Muscle of leg (tissue), 11 donors: ENCODE results near the gene SIRT2. TPM values are rescaled to one million over a fixed set of nuclear protein-coding genes. Genes with fewer than 3 reads are reported as not detected.

Source experiments
- DNase-seq: peaks from one replicate; pipeline ENCODE4 v3.0.0; 2013
- H3K27ac ChIP-seq: one replicate; pipeline ENCODE4 v1.5.1; 2013; ENCODE audit warnings: mild to moderate bottlenecking, low read length, control low read depth
- H3K27me3 ChIP-seq: one replicate; pipeline ENCODE4 v1.6.1; 2013; ENCODE audit warnings: low read length; ENCODE audit not compliant: control insufficient read depth, insufficient read depth
- H3K36me3 ChIP-seq: one replicate; pipeline ENCODE4 v1.6.1; 2013; ENCODE audit warnings: low read length; ENCODE audit not compliant: control insufficient read depth, insufficient read depth
- H3K4me1 ChIP-seq: one replicate; pipeline ENCODE4 v1.6.1; 2013; ENCODE audit warnings: low read length; ENCODE audit not compliant: control insufficient read depth, insufficient read depth
- H3K4me3 ChIP-seq: one replicate; pipeline ENCODE4 v1.5.1; 2013; ENCODE audit warnings: low read length, control low read depth
- H3K9me3 ChIP-seq: replicated peaks from 2 replicates; pipeline ENCODE4 v1.6.1; 2013; ENCODE audit warnings: low read depth, low read length; ENCODE audit not compliant: control insufficient read depth
- WGBS: methylation state at CpG from one replicate; pipeline ENCODE4 v1.1.5; 2013; ENCODE audit warnings: missing lambda C conversion rate; ENCODE audit not compliant: insufficient coverage; 5-methylcytosine and 5-hydroxymethylcytosine counted together
- polyA plus RNA-seq, 8 donors: library from polyadenylated mRNA; unstranded; fragments of 120-200 nt; gene quantifications; one replicate each; pipeline versions ENCODE4 v1.2.1 to v1.2.3, GENCODE V29; 2013; ENCODE audit warnings: inconsistent platforms in 1 of 8, low replicate concordance in 1 of 8; ENCODE audit not compliant: insufficient read length in 8 of 8, insufficient read depth in 1 of 8
- total RNA-seq: library from RNA; stranded (reverse); fragments of 120-200 nt; gene quantifications from one replicate; pipeline ENCODE4 v1.2.4, GENCODE V29; 2013

Gene SIRT2
- total and polyA plus RNA-seq, 9 donors: 92.7 to 129 (median 106) TPM

- WGBS: 73% methylated on average over 7 of the region's 12 CpGs
These were observed 13.4 kb upstream of the SIRT2 start for GRCh38 chr19:38912600-38913514.

DNA sequence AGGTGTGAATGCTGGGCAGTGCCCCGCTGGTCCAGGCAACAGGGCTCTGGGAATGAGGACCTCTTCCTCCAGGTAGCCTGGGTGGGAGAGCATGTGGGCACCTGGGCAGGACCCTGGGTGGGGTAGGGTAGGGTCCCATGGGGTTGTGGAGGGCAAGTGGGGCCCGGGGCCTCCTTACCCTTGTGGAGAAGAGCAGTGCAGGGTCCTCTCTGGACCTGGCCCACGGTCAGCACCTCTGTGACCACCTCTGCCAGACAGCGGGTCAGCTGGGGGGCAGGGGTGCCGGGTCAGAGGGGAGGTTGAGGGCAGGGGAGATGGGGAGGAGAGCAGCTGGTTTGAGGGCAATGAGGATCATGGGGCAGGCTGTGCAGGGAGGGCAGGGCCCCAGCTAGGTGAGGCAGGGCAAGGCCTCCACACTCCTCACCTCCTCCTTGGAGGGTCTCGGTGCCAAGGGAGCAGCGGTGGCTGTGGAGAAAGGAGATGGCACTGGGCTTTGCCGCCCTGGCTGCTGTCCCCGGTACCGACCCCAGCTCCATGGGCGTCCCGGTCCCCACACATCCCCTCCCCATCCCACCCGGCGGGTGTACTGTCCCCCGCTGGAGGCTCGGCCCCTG is 12.1 kb upstream of the SIRT2 start:
- whole genome bisulfite sequencing: 51% methylated on average over 9 of the region's 16 CpGs
- no peak overlapping the region for H3K4me3 ChIP-seq
- no peak for DNase-seq

More at GRCh38 chr19:38912600-38913514, 13.4 kb upstream of the SIRT2 start:
- Histone ChIP-seq H3K27ac (no peak overlapping the region), H3K4me3 (no peak overlapping the region), H3K36me3 (peaks cover 20% of the 10 kb centered on the region), H3K9me3 (no peaks in the 10 kb centered on the region), H3K27me3 (no peaks in the 10 kb centered on the region), H3K4me1 (peaks cover 23% of the 10 kb centered on the region)
- peak; percentile 22 for DNase-seq

DNA sequence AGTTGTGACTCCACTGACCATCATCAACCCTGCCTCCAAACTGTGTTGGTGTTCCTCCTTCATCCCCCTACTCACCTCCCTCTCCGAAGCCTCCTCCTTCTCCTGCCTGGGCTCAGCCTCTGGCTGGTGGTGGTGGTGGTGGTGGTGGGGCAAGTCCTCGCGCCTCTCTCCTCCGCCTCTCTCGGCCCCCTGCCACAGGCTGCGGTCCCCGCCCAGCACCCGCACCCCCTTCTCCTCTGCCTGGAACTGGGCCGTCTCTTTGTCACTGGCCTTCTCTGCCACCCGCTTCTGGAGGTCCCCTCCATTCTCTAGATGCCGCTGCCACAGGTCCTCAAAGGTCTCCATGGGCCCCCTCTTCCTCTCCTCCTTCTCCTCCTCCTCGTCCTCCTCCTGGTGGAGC is 11.1 kb upstream of the SIRT2 start:
- WGBS: 97% methylated on average over 8 of the region's 12 CpGs
- Histone ChIP-seq H3K36me3 (peaks cover 33% of the 10 kb centered on the region), H3K9me3 (no peaks in the 10 kb centered on the region), H3K4me1 (peaks cover 14% of the 10 kb centered on the region), H3K27ac (no peak overlapping the region), H3K27me3 (no peaks in the 10 kb centered on the region), H3K4me3 (no peak overlapping the region)
- no peak for DNase-seq

More for the DNA sequence above, 12.1 kb upstream of the SIRT2 start:
- H3K9me3 ChIP-seq: no peaks in the 10 kb centered on the region
- no peaks in the 10 kb centered on the region for H3K27me3 ChIP-seq
- H3K4me1 ChIP-seq: peaks cover 14% of the 10 kb centered on the region
- no peak overlapping the region for H3K27ac ChIP-seq
- H3K36me3 ChIP-seq: peaks cover 33% of the 10 kb centered on the region

DNA sequence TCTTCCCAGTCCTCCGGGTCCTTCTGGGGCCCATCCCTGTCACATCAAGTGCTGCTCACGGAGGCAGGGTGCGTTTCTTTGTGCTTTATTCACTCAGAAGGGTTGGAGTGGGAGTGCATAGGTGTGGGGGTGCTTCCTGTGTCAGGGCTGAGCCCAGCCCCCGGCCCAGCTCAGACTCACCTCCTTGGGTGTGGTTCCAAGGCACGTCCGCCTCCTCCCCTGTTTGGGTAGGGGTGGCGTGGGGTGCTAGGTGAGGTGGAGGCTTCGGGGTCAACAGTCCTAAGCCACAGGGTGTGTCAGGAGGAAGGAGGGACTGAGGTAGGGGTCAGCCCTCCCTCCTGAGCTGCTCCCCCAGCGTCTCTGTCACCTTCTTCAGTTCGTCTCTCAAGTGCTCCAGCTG is 9.5 kb upstream of the SIRT2 start:
- no peak for DNase-seq
- Histone ChIP-seq H3K36me3 (peaks cover 30% of the 10 kb centered on the region), H3K4me3 (no peak overlapping the region), H3K27ac (no peak overlapping the region), H3K9me3 (no peaks in the 10 kb centered on the region), H3K27me3 (no peaks in the 10 kb centered on the region), H3K4me1 (peaks cover 14% of the 10 kb centered on the region)
- WGBS: 54% methylated on average over 4 of the region's 10 CpGs

- H3K36me3 ChIP-seq: peaks cover 30% of the 10 kb centered on the region
- peaks cover 9% of the 10 kb centered on the region for H3K4me1 ChIP-seq
- no peaks in the 10 kb centered on the region for H3K9me3 ChIP-seq
- H3K27ac ChIP-seq: no peak overlapping the region
- no peak overlapping the region for H3K4me3 ChIP-seq
- no peaks in the 10 kb centered on the region for H3K27me3 ChIP-seq
- WGBS: 91% methylated on average over 12 of the region's 12 CpGs
- no peak for DNase-seq
These were observed 8.3 kb upstream of the SIRT2 start for GRCh38 chr19:38907670-38908069.

- H3K4me3 ChIP-seq: no peak overlapping the region
- no peak overlapping the region for H3K27ac ChIP-seq
- no peaks in the 10 kb centered on the region for H3K9me3 ChIP-seq
- H3K4me1 ChIP-seq: peaks cover 5% of the 10 kb centered on the region
- 94% methylated on average over 29 of the region's 29 CpGs for WGBS
- H3K27me3 ChIP-seq: no peaks in the 10 kb centered on the region
- H3K36me3 ChIP-seq: peaks cover 30% of the 10 kb centered on the region
- no peak for DNase-seq
These were observed 7.8 kb upstream of the SIRT2 start for GRCh38 chr19:38907227-38907626.

GRCh38 chr19:38905620-38906019 is 6.2 kb upstream of the SIRT2 start:
- WGBS: 92% methylated on average over 4 of the region's 4 CpGs

GRCh38 chr19:38904581-38905539 is 5.4 kb upstream of the SIRT2 start:
- Histone ChIP-seq H3K36me3 (peaks cover 30% of the 10 kb centered on the region), H3K27me3 (no peaks in the 10 kb centered on the region), H3K9me3 (no peaks in the 10 kb centered on the region), H3K4me1 (peaks cover 3% of the 10 kb centered on the region), H3K4me3 (no peak overlapping the region), H3K27ac (no peak overlapping the region)
- 92% methylated on average over 31 of the region's 35 CpGs for WGBS
- DNase-seq: no peak

More at GRCh38 chr19:38905620-38906019, 6.2 kb upstream of the SIRT2 start:
- Histone ChIP-seq H3K27ac (no peak overlapping the region), H3K4me1 (no peaks in the 10 kb centered on the region), H3K9me3 (no peaks in the 10 kb centered on the region), H3K36me3 (peaks cover 30% of the 10 kb centered on the region), H3K27me3 (no peaks in the 10 kb centered on the region), H3K4me3 (no peak overlapping the region)
- no peak for DNase-seq

DNA sequence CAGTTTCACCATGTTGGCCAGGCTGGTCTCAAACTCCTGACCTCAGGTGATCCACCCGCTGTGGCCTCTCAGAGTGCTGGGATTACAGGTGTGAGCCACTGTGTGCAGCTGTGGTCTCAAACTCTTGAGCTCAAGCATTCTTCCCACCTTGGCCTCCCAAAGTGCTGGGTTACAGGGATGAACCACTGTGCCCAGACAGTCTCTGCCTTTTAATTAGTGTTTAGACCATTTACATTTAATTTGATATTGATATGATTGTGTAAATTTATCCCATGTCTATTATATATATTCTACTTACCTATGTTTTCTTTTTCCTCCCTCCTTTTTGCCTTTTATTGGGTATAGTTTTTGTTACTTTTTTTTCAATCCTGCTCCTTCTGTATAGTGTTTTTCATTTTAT is 2.3 kb upstream of the SIRT2 start:
- Histone ChIP-seq H3K36me3 (peaks cover 21% of the 10 kb centered on the region), H3K27me3 (no peaks in the 10 kb centered on the region), H3K4me3 (no peak overlapping the region), H3K27ac (no peak overlapping the region), H3K4me1 (peaks cover 27% of the 10 kb centered on the region), H3K9me3 (no peaks in the 10 kb centered on the region)
- 100% methylated on average over 1 of the region's 1 CpG for WGBS
- no peak for DNase-seq
